T-helper 9 cell (primary cell): ENCODE measurements around the gene TTC9C.
A peak's percentile ranks its signal among the peaks of the same experiment; 100 is the strongest.
"Not testable (repeated sequence)": the region's sequence is repeated elsewhere in the genome, so short reads cannot be mapped to it uniquely, and the experiment has no call there.

Source experiments
- DNase-seq: peaks from one replicate; pipeline ENCODE4 v3.0.0-alpha.2; 2020
- total RNA-seq, 2 donors: gene quantifications; one replicate each; lab custom pipeline; 2026; lab: John Stamatoyannopoulos, UW

The TTC9C gene, protein sequence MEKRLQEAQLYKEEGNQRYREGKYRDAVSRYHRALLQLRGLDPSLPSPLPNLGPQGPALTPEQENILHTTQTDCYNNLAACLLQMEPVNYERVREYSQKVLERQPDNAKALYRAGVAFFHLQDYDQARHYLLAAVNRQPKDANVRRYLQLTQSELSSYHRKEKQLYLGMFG
- total RNA-seq: 7.0 to 29.9 reads per million in 2 donors

DNA sequence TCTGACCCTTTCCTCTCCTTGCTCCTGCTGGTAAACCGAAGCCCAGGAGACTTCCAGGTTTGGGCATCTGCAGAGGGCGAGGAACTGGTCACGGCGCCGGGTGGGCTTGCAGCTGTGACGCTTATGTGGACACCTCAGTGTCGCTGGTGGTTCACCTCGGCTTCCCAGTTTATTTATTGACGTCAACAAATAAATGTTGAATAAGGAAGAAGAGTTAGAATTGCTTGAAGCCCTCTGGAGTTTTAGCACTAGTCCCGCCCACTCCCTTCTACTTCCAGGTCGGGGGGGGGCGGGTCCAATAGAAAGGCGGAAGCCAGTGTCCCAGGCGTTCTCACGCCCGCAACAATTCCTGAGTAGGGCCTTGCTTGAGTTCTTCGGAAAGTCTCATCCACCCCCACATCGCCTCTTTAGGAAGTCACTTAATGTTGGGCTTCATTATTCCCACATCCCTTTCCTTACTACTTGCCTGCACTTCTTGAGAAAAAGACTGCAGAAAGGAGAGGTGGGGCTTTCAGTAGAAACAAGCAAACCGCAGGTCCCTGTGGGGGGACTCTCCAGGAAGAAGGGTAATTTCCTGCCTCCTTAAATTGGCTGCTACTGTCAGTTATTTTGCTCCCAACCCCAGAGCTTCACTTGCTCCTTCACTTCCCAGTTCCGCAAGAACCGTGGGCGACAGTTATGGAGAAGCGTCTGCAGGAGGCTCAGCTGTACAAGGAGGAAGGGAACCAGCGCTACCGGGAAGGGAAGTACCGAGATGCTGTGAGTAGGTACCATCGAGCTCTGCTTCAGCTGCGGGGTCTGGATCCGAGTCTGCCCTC lies at the start of gene TTC9C:
TSS of gene TTC9C (plus strand) at position 316 of the 818 bp plus-strand sequence. CDS start at position 679, 363 bp downstream.
- peak; percentile 78 for DNase-seq

DNA sequence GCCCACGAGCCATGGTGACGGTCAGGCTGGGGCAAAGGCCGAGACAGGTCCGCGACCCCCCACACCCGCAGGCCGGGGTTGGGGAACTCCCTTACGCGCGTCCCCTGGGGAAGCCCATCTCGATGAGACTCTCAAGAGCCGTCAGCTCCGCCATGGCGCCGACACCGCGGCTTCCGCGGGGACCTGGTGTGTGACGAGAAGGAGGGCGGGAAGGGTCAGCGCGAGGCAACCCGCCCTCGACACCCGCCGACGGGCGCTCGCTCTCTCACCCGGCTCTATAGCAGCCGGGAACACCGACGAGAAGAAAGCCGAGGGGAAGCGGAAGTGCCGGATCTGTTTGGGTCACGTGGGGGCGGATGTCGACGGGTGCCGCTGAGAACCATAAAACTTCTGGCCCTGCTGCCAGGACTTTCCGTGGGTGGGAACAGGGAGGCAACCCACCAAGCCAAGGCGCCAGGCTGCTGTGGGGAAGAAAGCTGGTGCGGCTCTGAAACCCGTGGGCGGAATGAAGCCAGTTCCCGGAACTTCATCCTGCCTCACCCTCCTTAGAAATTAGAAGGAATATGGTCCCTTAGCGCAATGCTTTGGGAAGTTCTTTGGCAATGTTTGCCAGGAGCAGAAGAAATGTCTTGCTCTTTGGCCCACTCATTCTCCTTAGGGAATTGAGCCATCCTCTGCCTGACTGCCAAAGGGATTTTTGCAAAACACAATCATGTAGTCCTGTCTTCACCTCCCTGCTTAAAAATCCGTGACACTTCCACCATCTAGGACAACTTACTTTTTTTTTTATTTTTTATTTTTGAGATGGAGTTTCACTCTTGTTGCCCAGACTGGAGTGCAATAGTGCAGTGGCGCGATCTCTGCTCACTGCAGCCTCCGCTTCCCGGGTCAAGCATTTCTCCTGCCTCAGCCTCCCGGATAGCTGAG lies 49.3 kb upstream of the TTC9C start, which contains the start of gene UBXN1:
TSS of gene UBXN1 (minus strand) at position 304 of the 927 bp plus-strand sequence. CDS start at position 154, 150 bp downstream.
- DNase-seq: peak; percentile 75

DNA sequence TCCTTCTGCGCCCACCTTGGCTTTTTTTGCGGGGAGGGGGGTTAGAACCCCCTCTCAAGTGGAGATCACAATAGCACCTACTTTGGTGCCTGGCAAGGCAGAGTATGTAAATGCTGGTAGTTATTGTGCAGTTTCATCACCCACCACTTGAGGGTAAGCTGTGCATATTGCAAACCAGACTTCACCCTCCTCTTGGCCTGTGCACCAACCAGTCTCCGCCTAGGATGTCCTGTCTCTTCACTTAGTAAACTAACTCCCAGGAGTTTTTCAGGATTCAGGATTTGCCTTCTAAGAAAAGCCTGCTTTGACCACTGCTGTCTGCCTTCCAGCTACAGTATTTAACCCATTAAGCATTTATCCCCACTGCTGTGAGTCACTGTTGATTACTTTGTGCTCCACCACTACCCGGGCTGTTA lies 47.5 kb upstream of the TTC9C start:
- DNase-seq: no peak

DNA sequence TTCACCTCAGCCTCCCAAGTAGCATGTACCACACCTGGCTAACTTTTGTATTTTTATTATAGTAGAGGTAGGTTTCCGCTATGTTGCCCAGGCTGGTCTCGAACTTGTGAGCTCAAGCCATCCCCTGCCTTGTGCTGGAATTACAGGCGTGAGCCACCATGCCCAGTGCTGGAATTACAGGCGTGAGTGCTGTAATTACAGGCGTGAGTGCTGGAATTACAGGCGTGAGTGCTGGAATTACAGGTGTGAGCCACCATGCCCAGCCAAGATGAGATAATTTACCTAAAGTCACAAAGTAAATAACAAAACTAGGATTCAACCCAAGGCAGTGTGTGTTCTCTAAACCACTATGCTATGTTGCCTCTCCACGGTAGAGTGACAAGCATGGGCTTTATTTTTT lies 45.8 kb upstream of the TTC9C start:
- no peak for DNase-seq

DNA sequence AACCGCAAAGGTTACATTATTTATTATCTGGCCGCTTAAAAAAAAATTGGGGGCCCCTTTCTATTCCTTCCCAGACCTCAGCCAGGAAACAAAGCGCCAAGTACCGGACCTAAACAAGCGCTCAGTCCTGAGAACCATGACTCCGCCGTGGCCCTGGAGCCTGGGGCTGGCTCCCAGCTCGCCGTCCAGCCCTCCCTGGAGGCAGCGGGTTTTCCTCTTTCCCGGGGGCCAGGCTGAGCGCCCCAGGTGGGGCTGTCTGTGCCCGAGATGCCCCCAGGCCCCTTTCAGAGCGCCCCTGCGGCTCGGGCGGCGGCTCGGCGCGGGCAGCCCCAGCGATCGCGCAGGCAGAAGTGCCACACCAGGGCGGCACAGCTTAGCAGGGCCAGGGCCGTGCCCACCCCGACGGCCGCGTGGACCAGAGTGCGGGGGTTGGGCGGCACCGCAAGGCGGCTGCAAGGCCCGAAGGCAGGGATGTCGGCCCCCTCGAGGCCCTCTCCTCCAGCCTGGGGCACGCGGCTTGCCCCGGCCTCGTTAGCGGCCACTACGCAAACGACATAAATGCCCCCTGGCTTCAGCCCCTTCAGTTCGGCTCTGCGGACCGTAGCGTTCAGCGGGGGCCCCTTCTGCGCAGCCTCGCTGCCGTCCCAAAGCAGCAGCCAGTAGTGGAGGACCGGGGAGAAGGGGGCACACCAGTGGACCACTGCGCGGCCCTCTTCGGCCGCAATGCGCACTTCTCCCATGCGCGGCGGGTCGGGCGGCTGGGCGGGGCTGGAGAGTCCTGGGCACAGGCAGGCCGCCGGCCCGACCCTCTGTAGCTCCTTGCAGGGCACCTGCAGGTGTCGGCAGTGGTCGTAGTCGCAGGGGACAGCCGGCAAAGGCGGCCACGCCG lies 40.5 kb upstream of the TTC9C start:
- no peak for DNase-seq

DNA sequence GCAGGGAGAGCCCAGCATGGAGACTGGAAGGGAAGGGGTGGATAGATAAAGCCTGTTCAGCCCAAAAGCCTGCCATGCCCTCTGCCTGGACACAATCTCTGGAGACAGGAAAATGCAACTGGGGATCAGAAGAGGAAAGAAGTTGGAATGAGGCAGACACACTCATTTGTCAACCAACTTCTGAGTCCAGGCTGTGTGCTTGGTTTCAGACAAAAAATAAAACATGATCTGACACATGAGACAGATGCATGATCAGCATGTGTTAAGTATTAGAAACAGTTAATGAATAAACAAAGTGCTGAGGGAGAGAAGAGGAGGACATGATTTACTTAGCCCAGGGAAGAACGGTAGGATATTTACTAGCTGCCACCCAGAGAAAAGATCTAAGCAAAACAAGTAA lies 39.8 kb upstream of the TTC9C start:
- no peak for DNase-seq

DNA sequence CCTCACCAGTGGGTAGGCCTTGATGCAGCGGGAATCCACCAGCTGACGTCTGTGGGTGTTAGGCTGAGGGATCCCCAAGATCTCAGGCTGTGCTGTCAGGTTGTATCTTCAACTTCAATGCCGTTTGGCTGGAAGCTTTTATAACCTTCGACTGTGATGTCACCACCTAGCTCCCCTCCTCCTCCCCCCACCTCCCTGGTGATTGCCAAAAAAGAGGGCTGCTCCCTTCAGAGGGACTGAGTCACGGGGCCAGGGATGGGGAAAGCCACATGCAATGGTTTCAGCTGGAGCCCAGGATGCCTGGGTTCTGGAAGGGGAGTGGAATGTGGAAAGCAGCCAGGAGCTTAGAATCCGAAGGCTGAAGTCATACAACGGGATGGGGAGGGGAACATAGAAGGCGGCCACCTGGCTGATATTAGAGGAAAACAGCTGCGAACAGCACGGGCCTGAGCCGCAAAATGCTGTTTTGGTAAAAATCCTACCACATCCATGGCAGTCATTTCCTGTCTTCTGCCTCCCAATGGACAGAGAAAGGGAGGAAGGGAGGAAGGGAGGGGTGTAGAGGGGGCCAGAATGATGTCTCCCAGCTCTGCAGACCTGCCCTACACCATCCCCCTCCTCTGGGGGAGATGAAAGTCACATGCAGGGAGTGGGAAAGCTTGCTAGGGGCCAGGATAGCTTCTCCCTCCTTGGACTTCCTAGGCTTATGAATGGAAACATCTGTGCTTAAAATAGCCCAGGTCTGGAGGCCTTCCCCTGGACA lies 38.7 kb upstream of the TTC9C start, which contains the start of gene LRRN4CL:
TSS of gene LRRN4CL (minus strand) at position 110 of the 763 bp plus-strand sequence. CDS start 1,022 bp downstream, outside the sequence.
- DNase-seq: no peak

DNA sequence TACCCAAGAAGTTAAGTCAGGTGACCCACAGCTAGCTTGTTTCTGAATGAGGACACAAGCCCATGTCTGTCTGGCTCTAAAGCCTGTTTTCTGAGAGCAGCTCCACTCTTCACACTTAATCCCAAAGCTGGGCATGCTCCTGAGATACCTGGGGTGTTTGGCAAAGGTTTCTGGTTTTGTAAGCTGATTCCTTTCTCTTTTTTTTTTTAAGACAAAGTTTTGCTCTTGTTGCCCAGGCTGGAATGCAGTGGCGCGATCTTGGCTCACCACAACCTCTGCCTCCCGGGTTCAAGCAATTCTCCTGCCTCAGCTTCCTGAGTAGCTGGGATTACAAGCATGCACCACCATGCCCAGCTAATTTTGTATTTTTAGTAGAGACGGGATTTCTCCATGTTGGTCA lies 34.7 kb upstream of the TTC9C start:
- not testable (repeated sequence) for DNase-seq

DNA sequence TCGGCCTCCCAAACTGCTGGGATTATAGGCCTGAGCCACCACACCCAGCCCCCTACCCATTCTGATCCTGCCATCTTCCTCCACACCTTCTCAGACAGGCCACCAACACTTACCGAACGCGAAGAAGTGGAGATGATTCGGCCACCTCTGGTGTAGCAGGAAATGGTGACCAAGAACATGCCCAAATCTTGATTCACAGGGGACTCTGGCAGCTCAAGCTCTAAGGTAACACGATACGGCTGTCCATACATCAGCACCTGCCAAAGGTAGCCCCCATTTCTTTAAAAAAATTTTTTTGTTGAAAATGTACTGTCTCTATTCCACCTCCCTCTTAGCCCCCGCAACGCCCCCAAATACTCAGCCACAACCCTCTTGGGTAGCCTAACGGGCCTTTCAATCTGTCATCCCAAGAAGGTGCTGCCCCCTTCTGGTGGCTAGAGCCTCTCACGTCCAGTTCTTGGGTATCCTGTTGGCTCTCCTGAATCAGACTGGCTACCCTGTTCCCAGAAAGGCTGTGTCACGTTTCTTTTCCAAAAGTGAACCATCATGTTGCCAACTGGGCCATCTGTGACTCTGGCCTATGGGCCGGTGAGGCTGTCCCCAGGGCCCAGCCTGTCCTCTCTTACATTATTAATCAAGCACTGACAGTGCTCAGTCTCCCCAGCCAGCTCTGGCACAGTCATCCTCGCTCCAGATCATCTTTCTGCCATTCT lies 33.7 kb upstream of the TTC9C start:
- DNase-seq: peak; percentile 73

DNA sequence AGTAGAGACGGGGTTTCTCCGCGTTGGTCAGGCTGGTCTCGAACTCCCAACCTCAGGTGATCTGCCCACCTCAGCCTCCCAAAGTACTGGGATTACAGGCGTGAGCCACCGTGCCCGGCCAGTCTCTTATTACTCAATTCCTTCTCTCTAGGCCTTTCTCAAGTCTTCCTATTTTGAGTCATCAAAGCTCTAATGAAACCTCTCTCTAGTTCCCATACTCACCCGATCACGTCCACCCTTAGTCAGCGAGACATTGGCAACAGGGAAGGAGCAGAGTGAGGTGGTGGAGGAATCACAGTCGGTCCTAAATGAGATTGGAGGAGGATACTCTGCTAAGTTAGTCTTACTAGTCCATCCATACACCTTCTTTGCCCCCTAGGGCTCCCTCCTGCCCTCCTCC lies 26.0 kb upstream of the TTC9C start:
- DNase-seq: no peak

DNA sequence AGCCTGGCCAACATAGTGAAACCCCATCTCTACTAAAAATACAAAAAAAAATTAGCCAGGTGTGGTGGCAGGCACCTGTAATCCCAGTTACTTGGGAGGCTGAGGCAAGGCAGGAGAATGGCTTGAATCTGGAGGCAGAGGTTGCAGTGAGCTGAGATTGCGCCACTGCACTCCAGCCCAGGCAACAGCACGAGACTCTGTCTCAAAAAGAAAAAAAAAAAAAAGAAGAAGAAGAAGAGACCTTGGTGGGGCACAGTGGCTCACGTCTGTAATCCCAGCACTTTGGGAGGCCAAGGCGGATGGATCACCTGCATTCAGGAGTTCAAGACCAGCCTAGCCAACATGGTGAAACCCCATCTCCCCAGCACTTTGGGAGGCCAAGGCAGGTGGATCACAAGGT lies 24.4 kb upstream of the TTC9C start:
- DNase-seq: not testable (repeated sequence)

DNA sequence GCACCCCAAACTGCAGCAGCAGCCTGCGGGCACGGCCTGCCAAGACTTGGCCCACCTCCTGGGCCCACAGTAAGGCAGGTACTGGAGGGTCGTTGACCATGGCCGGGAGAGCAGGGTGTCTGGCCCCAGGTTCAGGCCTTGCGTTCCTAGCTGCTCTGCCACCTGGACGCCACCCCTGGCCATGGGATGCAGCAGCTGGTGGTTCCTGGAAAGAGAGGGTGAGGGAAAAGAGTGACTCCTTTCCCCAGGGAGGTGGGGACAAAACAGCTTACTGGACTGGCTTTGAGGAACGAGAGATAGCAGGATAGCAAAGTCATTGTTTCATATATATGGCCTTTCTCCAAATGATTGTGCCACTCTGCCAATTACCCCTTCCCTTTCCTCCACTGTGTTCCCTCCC lies 22.9 kb upstream of the TTC9C start:
- DNase-seq: no peak

DNA sequence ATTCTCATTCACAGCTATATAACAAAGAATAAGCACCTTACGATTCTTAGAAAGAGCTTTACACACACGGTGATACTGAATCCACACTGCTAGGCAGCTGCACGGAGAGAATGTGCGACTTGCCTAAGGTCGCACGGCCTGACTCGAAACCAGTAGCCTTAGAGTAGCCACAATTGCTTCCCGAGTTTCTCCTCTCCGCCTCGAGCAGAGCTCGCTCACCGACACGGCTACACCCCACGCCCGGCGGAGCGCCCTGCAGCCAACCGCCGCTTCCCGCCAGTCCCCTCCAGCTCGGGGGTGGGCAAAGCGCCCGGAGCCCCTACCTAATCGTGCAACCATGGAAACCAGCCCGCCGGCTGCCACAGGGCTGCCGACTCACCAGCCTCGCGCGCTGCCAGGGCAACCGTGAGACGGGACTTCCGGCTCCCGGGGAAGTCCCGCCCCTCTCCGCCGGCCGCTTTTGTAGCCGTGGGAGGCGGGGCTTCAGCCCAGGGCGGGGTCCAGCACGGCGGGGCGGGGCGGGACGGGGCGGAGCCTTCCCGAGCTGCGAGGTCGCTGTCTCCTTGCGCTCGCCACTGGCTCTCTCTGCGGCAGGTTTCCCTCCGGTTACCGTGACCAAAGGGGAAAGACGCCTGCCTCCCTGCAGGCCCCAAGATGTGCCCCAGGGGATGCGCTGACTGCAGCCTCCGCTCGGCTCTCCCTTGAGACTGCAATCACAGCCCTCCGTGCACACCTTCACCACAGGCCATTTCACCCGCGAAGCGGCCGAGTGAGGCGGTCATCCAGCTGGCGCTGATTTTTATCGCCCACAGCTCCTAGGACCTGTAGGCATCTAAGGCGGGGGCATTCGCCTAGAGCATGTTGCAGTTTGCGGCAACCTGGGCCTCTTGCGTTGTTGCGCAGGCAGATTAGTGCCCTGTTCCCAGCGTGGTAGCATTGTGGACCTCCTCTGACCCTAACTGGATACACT lies 22.1 kb upstream of the TTC9C start:
- peak; percentile 96 for DNase-seq

DNA sequence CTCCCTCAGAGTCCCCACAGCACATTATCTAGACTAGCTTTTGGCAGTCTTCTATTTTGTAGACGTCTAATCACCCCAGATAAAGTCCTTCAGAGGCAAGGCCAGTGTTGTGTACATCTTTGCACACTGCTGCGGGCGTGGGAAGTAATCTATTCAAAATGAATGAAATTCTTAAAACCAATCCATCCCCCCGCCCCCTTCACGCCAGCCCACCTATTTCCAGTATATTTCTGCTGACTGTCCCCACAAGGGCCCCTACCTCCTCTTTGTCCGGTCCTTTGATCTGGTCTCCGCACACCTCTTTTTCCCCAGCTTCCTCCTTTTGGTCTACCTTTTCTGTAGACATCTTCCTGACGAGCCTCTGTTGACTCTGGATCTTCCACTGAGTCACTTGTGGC lies 21.4 kb upstream of the TTC9C start:
- DNase-seq: no peak

DNA sequence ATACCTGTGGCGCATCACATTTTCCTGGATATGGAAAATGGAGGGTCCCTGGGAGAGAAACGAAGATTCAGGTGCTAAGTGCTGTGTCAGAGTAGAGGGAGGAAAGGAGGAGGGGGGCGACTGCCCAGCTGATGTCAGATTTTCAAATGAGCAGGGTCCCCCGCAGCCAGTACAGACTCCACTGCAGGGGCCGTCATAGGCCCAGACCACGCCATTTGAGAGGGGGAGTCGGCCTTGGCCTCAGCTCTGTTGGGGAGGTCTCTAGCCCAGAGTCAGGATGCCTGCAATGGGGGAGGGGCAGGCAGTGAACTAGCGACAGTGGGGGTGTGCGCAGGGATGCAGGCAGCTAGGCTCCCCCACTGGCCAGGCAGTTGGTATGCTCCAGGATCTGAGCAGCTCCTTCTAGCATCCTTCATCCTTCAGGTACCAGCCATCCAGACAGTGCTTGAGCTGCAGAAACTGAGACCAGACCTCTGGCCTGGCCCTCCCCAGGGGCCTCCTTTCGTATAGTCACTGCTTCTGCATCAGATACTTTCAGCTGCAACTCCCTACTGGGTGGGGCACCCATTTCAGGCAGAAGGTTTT lies 20.9 kb upstream of the TTC9C start, which contains the start of the genes BSCL2 and GNG3:
TSS of gene BSCL2 (minus strand) at position 148 of the 585 bp plus-strand sequence. CDS start 229 bp downstream, outside the sequence.
TSS of gene GNG3 (plus strand) at position 400 of the 585 bp plus-strand sequence. CDS start 620 bp downstream, outside the sequence.
- no peak for DNase-seq

DNA sequence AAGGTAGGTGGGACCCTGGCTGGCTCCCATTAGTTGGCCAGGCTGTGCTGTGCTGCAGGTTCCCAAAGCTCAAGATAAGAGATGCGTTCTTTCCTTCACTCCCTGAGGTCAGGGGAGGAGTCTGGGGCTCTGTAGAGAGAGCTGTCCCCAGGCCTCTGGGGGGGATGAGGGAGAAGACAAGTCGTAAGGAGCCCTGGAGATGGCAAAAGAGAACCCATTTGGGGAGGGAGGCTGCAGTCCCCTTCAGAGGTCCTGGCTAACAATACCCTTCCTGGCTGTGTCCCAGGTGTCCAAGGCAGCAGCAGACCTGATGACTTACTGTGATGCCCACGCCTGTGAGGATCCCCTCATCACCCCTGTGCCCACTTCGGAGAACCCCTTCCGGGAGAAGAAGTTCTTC lies 19.9 kb upstream of the TTC9C start:
- no peak for DNase-seq

DNA sequence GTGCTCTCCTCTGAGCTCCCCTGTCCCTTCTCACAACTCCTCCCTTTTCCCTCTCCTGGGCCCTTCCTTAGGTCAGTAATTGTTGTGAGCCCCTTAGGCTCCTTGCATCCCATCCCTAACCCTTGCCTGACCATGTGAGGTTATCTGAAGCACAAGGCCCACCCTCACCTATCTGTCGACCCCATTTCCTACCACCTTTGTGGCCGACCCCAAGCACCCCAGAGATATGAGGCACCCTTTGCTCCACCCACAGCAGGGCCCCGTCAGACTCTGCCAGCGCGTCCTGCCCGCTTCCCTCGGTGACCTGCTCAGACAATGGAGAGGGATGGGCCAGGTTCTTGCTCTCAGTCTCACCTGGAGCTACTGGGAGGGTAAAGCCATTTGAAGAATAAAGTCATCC lies 19.5 kb upstream of the TTC9C start:
- peak; percentile 42 for DNase-seq

DNA sequence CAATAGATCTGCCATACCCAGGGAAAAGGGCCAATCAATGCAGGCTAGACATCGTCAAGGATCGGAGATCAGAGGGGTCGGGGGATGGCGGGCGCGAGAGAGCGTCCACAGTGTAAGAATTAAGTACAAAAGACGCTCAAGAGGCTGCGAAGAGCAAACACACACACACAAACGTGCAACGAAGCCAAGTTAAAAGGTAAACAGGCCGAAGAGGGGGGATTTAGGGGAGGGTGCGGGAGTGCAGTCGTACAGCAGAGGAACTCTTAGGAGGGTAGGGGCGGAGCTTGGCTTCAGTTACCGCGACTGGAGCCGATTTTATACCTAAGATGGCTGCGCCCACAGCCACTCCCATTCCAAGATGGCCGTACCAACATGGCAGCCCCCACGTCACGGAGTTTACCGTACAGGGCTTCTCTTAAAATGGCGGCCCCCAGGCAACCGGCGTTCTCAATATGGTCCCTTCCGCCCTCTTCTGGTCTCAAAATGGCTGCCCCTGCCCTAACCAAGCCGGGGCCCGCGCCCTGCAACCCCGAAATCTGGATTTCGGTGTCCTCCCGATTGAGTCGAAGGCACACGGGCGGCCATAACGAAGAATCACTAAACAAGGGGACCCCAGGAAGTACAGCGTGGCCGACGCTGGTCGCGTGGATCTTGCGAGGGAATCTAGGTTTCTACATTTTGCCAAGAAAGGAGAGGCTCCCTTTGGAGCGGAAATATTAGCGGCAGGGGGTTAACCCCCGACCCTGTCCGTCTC lies 18.9 kb upstream of the TTC9C start:
- DNase-seq: peak; percentile 91
